ENCODE results near the gene RAPGEF4.

DNA sequence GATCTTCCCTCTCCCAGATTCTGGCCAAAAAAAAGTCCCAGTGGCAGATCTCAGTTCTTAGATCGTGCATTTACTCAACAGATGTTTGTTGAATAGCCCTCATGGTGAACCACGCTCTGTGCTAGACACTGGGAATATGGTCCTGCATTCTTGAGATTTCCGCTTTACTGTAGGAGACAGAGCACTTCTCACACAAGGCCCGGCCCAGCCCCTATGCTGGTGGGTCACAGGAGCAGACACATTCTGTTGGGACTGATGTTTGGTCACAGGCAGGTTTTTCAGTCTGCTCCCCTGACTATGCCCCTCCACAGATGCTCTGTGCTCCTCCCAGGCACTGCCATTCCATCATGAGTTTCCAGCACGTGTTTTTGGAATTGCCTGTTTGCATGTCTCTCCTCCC is 110.9 kb downstream of the RAPGEF4 start:
- TF ChIP-seq CTCF (IDR thresholded peaks at IDR 0.05) (no peak), POLR2A (IDR thresholded peaks at IDR 0.05) (no peak)
